WTC11 (cell line): Measurements from ENCODE around the gene LARP7. TPM values are rescaled to one million over a fixed set of nuclear protein-coding genes. Genes with fewer than 3 reads are reported as not detected.

Experiments used
- ATAC-seq: fragments of 200-7000 bp; cut with Tn5 transposase; 2 replicates; pipeline ENCODE4 v1.10.0; 2021; ENCODE audit warnings: mild to moderate bottlenecking, moderate library complexity
- CTCF ChIA-PET: fragments of 300-600 bp; sonication (Branson Sonifier 250); formaldehyde crosslinking; loops from one replicate; lab custom pipeline; 2021; ENCODE audit warnings: antibody characterized with exemption; lab: Charles Lee
- POLR2A ChIA-PET: fragments of 350-600 bp; sonication (Branson Sonifier 250); formaldehyde crosslinking; loops from one replicate; lab custom pipeline; 2021; ENCODE audit warnings: antibody characterized with exemption; lab: Charles Lee
- DNase-seq: peaks from one replicate; pipeline ENCODE4 v3.0.0; 2021; ENCODE audit warnings: low spot score
- H3K27ac Mint-ChIP-seq: 2 replicates; pipeline ENCODE4 v1.8.0; 2021; ENCODE audit warnings: mixed read lengths
- H3K27me3 Mint-ChIP-seq: 2 replicates; pipeline ENCODE4 v1.8.0; 2021; ENCODE audit warnings: low read depth, mild to moderate bottlenecking, moderate library complexity, mixed read lengths
- H3K36me3 Mint-ChIP-seq: 2 replicates; pipeline ENCODE4 v1.8.0; 2021; ENCODE audit warnings: mixed read lengths
- H3K4me1 Mint-ChIP-seq: 2 replicates; pipeline ENCODE4 v1.8.0; 2022; ENCODE audit warnings: mixed read lengths
- H3K4me3 Mint-ChIP-seq: 2 replicates; pipeline ENCODE4 v1.8.0; 2021; ENCODE audit warnings: mild to moderate bottlenecking, moderate library complexity, mixed read lengths
- H3K9me3 Mint-ChIP-seq: 2 replicates; pipeline ENCODE4 v1.8.0; 2021; ENCODE audit warnings: mixed read lengths
- ARID4B ChIP-seq: sonication (generic); formaldehyde crosslinking; IDR thresholded peaks from 2 replicates; pipeline ENCODE4 v1.8.0; 2023; ENCODE audit warnings: missing genetic modification reagents, mild to moderate bottlenecking, borderline replicate concordance
- GABPB1 ChIP-seq: sonication (generic); formaldehyde crosslinking; IDR thresholded peaks from 2 replicates; pipeline ENCODE4 v1.8.1; 2023; ENCODE audit warnings: mild to moderate bottlenecking, missing genetic modification reagents
- GRHL2 ChIP-seq: fragments of 250-450 bp; sonication (Bioruptor Pico); IDR thresholded peaks from 2 replicates; pipeline ENCODE4 v1.8.0; 2022; ENCODE audit warnings: mild to moderate bottlenecking, moderate library complexity; ENCODE audit not compliant: insufficient replicate concordance, severe bottlenecking
- NFE2L1 ChIP-seq: sonication (generic); formaldehyde crosslinking; IDR thresholded peaks from 2 replicates; pipeline ENCODE4 v1.8.1; 2023; ENCODE audit warnings: missing genetic modification reagents
- USF1 ChIP-seq: sonication (generic); formaldehyde crosslinking; IDR thresholded peaks from 2 replicates; pipeline ENCODE4 v1.8.0; 2022; ENCODE audit warnings: mild to moderate bottlenecking, missing genetic modification reagents
- ZNF281 ChIP-seq: sonication (generic); formaldehyde crosslinking; IDR thresholded peaks from 2 replicates; pipeline ENCODE4 v1.8.0; 2023; ENCODE audit warnings: mild to moderate bottlenecking, missing genetic modification reagents
- ZNF396 ChIP-seq: fragments of 250-450 bp; sonication (Bioruptor Pico); IDR thresholded peaks from 2 replicates; pipeline ENCODE4 v1.8.0; 2021; ENCODE audit warnings: mild to moderate bottlenecking, moderate library complexity, borderline replicate concordance
- ZNF416 ChIP-seq: fragments of 250-450 bp; sonication (Bioruptor Pico); IDR thresholded peaks from 2 replicates; pipeline ENCODE4 v1.9.0; 2021; ENCODE audit warnings: mild to moderate bottlenecking, inconsistent platforms
- ZNF425 ChIP-seq: fragments of 250-450 bp; sonication (Bioruptor Pico); conservative IDR thresholded peaks from 2 replicates; pipeline ENCODE4 v1.9.0; 2021; ENCODE audit warnings: mild to moderate bottlenecking
- total RNA-seq: library from RNA; stranded (reverse); gene quantifications from 3 replicates; pipeline ENCODE4 v1.2.3, GENCODE V29; 2021
- TF ChIP-seq, protein P1 (sequence below): sonication (generic); formaldehyde crosslinking; conservative IDR thresholded peaks from 2 replicates; pipeline ENCODE4 v1.8.1; 2022; ENCODE audit warnings: mild to moderate bottlenecking, missing genetic modification reagents
- TF ChIP-seq, protein P2 (sequence below): sonication (generic); formaldehyde crosslinking; IDR thresholded peaks from 2 replicates; pipeline ENCODE4 v1.8.1; 2023; ENCODE audit warnings: mild to moderate bottlenecking, missing genetic modification reagents
- TF ChIP-seq, protein P3 (sequence below): sonication (generic); formaldehyde crosslinking; IDR thresholded peaks from 2 replicates; pipeline ENCODE4 v1.8.0; 2023; ENCODE audit warnings: missing genetic modification reagents
- TF ChIP-seq, protein P4 (sequence below): sonication (generic); formaldehyde crosslinking; IDR thresholded peaks from 2 replicates; pipeline ENCODE4 v1.8.1; 2023; ENCODE audit warnings: mild to moderate bottlenecking, missing genetic modification reagents, moderate library complexity

LARP7 gene
- total RNA-seq, 1 experiment from 2014 or later: 46.2 TPM

GRCh38 chr4:112645541-112646329 lies 8.8 kb downstream of the LARP7 start (continued):
- TF ChIP-seq, protein P1, sequence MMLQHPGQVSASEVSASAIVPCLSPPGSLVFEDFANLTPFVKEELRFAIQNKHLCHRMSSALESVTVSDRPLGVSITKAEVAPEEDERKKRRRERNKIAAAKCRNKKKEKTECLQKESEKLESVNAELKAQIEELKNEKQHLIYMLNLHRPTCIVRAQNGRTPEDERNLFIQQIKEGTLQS (CRISPR knock-in tag): no peak
- no peak for TF ChIP-seq GRHL2 (CRISPR knock-in tag)
- TF ChIP-seq, protein P2, sequence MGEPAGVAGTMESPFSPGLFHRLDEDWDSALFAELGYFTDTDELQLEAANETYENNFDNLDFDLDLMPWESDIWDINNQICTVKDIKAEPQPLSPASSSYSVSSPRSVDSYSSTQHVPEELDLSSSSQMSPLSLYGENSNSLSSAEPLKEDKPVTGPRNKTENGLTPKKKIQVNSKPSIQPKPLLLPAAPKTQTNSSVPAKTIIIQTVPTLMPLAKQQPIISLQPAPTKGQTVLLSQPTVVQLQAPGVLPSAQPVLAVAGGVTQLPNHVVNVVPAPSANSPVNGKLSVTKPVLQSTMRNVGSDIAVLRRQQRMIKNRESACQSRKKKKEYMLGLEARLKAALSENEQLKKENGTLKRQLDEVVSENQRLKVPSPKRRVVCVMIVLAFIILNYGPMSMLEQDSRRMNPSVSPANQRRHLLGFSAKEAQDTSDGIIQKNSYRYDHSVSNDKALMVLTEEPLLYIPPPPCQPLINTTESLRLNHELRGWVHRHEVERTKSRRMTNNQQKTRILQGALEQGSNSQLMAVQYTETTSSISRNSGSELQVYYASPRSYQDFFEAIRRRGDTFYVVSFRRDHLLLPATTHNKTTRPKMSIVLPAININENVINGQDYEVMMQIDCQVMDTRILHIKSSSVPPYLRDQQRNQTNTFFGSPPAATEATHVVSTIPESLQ (CRISPR knock-in tag): no peak
- TF ChIP-seq ZNF281 (CRISPR knock-in tag): peak; percentile 85
- no peak; the same call in 1 of the 2 replicates for TF ChIP-seq ARID4B

DNA sequence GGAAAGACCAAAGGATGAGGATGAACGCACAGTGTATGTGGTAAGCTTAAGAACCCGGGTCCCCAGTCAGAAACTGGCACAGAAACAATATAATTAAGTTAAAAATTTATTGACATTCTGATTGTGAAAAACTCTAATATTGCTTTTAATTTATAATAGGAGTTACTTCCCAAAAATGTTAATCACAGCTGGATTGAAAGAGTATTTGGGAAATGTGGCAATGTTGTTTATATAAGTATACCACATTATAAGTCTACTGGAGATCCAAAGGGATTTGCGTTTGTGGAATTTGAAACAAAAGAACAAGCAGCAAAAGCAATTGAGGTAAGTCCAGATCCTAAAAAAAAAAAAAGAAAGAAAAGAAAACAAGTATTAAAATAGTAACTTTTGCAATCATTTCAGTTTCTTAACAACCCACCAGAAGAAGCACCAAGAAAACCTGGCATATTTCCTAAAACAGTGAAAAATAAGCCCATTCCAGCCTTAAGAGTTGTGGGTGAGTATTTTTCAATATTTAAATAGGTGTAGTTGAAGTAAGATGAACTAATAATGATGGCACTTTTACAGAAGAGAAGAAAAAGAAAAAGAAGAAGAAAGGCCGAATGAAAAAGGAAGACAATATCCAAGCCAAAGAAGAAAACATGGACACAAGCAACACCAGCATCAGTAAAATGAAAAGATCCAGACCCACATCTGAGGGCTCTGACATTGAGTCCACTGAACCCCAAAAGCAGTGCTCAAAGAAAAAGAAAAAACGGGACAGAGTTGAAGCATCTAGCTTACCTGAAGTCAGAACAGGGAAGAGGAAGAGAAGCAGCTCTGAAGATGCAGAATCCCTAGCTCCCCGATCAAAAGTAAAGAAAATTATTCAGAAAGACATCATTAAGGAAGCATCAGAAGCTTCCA lies 9.9 kb downstream of the LARP7 start:
- H3K4me3 Mint-ChIP-seq: peak overlapping the region; percentile 94
- no peak for DNase-seq
- ChIA-PET POLR2A (interaction anchor here (1.1 to 5.6 kb wide), 10 partner anchors 8 to 119 kb away, joined by 3 to 50 read pairs (median 19); no protein-coding TSS in a partner anchor), CTCF (interaction anchor here (0.6 to 9.1 kb wide), 6 partner anchors 9 to 119 kb away, joined by 4 to 116 read pairs (median 12); no protein-coding TSS in a partner anchor)
- peaks cover 36% of the 10 kb centered on the region for H3K36me3 Mint-ChIP-seq
- H3K27me3 Mint-ChIP-seq: peaks cover 7% of the 10 kb centered on the region
- ATAC-seq: no peak
- peak overlapping the region; percentile 100 for H3K27ac Mint-ChIP-seq
- H3K4me1 Mint-ChIP-seq: peaks cover 43% of the 10 kb centered on the region
- no peaks in the 10 kb centered on the region for H3K9me3 Mint-ChIP-seq
- TF ChIP-seq, protein P3, sequence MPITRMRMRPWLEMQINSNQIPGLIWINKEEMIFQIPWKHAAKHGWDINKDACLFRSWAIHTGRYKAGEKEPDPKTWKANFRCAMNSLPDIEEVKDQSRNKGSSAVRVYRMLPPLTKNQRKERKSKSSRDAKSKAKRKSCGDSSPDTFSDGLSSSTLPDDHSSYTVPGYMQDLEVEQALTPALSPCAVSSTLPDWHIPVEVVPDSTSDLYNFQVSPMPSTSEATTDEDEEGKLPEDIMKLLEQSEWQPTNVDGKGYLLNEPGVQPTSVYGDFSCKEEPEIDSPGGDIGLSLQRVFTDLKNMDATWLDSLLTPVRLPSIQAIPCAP: no peak
- TF ChIP-seq ZNF396 (CRISPR knock-in tag): no peak
- TF ChIP-seq, protein P4, sequence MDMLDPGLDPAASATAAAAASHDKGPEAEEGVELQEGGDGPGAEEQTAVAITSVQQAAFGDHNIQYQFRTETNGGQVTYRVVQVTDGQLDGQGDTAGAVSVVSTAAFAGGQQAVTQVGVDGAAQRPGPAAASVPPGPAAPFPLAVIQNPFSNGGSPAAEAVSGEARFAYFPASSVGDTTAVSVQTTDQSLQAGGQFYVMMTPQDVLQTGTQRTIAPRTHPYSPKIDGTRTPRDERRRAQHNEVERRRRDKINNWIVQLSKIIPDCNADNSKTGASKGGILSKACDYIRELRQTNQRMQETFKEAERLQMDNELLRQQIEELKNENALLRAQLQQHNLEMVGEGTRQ: no peak
- peak; percentile 41; the same call in 1 of the 2 replicates for TF ChIP-seq USF1
- TF ChIP-seq ZNF416 (CRISPR knock-in tag): peak; percentile 79; the same call in 1 of the 2 replicates
- TF ChIP-seq GABPB1 (CRISPR knock-in tag): no peak
- TF ChIP-seq NFE2L1 (CRISPR knock-in tag): 0 out of 2 replicates have a peak, but pooled peaks have one; percentile 24
- peak; percentile 84 for TF ChIP-seq ZNF425 (CRISPR knock-in tag)
